Measurements from ENCODE around the gene POMT2.

DNA sequence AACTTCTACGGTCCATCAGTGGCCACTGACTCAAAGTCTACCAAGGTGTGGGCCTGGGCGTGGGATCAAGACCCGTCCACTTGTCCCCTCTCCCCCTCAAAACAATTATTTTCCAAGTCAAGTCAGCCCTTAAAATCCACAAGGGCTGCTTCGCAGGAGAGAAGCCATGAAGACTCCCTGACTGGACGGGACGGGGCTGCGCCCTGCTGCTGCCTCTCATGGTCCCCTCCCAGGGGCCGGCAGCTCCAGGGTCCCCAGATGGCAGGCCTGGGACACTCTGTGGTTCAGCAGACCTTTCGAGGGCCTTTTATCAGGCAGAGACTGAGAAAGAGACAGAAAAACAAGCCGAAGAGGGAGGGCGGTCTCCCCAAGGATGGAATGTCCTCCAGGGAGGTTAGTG, 60.5 kb downstream of the POMT2 start:
- TF ChIP-seq EZH2phosphoT487 (IDR thresholded peaks at IDR 0.05; ENCODE audit: borderline replicate concordance, low read depth): no peak
- no peak for TF ChIP-seq TAF1 (IDR thresholded peaks at IDR 0.05; ENCODE audit: borderline replicate concordance, low read depth, low read length)
- TF ChIP-seq, protein P1, sequence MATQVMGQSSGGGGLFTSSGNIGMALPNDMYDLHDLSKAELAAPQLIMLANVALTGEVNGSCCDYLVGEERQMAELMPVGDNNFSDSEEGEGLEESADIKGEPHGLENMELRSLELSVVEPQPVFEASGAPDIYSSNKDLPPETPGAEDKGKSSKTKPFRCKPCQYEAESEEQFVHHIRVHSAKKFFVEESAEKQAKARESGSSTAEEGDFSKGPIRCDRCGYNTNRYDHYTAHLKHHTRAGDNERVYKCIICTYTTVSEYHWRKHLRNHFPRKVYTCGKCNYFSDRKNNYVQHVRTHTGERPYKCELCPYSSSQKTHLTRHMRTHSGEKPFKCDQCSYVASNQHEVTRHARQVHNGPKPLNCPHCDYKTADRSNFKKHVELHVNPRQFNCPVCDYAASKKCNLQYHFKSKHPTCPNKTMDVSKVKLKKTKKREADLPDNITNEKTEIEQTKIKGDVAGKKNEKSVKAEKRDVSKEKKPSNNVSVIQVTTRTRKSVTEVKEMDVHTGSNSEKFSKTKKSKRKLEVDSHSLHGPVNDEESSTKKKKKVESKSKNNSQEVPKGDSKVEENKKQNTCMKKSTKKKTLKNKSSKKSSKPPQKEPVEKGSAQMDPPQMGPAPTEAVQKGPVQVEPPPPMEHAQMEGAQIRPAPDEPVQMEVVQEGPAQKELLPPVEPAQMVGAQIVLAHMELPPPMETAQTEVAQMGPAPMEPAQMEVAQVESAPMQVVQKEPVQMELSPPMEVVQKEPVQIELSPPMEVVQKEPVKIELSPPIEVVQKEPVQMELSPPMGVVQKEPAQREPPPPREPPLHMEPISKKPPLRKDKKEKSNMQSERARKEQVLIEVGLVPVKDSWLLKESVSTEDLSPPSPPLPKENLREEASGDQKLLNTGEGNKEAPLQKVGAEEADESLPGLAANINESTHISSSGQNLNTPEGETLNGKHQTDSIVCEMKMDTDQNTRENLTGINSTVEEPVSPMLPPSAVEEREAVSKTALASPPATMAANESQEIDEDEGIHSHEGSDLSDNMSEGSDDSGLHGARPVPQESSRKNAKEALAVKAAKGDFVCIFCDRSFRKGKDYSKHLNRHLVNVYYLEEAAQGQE (IDR thresholded peaks at IDR 0.05; ENCODE audit: low read depth, low read length): no peak
- no peak for TF ChIP-seq YY1 (IDR thresholded peaks at IDR 0.05; ENCODE audit: low read depth)
- TF ChIP-seq NFIC (IDR thresholded peaks at IDR 0.05; ENCODE audit: borderline replicate concordance): no peak

Data from SK-N-SH (cell line).